Measurements from ENCODE around the gene OR1M1. TPM values are rescaled to one million over a fixed set of nuclear protein-coding genes. Genes with fewer than 3 reads are reported as not detected.
"Not testable (repeated sequence)": the region's sequence is repeated elsewhere in the genome, so short reads cannot be mapped to it uniquely, and the experiment has no call there.

The OR1M1 gene
- total RNA-seq, 3 donors from 2014 or later (not counting 1 experiment from before 2014, with no cell fraction given): not detected

DNA sequence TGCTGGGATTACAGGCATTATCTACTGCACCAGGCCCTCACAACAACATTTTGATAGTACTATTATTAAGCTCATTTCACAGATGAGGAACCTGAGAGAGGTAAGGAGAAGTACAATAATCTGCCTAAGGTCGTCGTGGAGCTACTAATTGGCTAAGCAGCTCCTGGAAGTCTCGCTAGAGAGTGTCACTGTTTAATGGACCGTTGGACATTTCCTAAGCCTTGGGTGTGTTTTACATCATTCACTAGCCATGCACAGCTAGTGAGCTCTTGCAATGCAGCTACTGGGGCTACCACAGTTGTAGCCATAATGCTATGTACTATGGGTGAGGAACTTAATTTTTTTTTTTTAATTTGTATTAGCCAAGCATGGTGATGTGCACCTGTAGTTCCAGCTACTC is 34.0 kb upstream of the OR1M1 start:
- Histone ChIP-seq H3K36me3 (ENCODE audit: control insufficient read depth, insufficient read depth, low read length) (no peaks in the 10 kb centered on the region), H3K9me3 (ENCODE audit: control insufficient read depth, insufficient read depth, low read length) (no peaks in the 10 kb centered on the region), H3K27ac (ENCODE audit: low read length) (no peak overlapping the region), H3K4me1 (ENCODE audit: control insufficient read depth, insufficient read depth, low read length) (no peaks in the 10 kb centered on the region), H3K27me3 (ENCODE audit: control insufficient read depth, insufficient read depth, low read length) (no peaks in the 10 kb centered on the region), H3K4me3 (ENCODE audit: low read length) (no peak overlapping the region)
- DNase-seq (no peak), ATAC-seq (no peak)
- H3K4me3 Mint-ChIP-seq: no peak overlapping the region
- H3K27me3 Mint-ChIP-seq (ENCODE audit: low read depth in 2 of 2): peaks cover 4 to 5% of the 10 kb centered on the region in 2 donors
- H3K27ac Mint-ChIP-seq: no peak overlapping the region
- H3K9me3 Mint-ChIP-seq: no peaks in the 10 kb centered on the region
- H3K36me3 Mint-ChIP-seq: no peaks in the 10 kb centered on the region
- WGBS (ENCODE audit: insufficient coverage): 87% methylated on average over 4 of the region's 4 CpGs
- TF ChIP-seq, protein P1, sequence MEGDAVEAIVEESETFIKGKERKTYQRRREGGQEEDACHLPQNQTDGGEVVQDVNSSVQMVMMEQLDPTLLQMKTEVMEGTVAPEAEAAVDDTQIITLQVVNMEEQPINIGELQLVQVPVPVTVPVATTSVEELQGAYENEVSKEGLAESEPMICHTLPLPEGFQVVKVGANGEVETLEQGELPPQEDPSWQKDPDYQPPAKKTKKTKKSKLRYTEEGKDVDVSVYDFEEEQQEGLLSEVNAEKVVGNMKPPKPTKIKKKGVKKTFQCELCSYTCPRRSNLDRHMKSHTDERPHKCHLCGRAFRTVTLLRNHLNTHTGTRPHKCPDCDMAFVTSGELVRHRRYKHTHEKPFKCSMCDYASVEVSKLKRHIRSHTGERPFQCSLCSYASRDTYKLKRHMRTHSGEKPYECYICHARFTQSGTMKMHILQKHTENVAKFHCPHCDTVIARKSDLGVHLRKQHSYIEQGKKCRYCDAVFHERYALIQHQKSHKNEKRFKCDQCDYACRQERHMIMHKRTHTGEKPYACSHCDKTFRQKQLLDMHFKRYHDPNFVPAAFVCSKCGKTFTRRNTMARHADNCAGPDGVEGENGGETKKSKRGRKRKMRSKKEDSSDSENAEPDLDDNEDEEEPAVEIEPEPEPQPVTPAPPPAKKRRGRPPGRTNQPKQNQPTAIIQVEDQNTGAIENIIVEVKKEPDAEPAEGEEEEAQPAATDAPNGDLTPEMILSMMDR (IDR thresholded peaks at IDR 0.05): no peak
- no peaks in the 10 kb centered on the region for H3K4me1 Mint-ChIP-seq
- intact Hi-C loops (cut with micrococcal nuclease): no loop called here

DNA sequence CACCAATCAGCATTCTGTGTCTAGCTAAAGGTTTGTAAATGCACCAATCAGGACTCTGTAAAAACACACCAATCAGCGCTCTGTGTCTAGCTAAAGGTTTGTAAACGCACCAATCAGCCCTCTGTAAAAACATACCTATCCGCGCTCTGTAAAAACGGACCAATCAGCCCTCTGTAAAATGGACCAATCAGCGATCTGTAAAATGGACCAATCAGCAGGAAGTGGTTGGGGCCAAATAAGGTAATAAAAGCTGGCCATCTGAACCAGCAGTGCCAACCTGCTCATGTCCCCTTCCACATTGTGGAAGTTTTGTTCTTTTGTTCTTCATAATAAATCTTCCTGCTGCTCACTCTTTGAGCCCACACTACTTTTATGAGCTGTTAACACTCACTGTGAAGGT is 33.2 kb upstream of the OR1M1 start:
- H3K36me3 Mint-ChIP-seq; H3K4me3 ChIP-seq (ENCODE audit: low read length); H3K9me3 ChIP-seq (ENCODE audit: control insufficient read depth, insufficient read depth, low read length); H3K4me1 Mint-ChIP-seq; ATAC-seq; H3K4me3 Mint-ChIP-seq; H3K36me3 ChIP-seq (ENCODE audit: control insufficient read depth, insufficient read depth, low read length); H3K27ac Mint-ChIP-seq; H3K4me1 ChIP-seq (ENCODE audit: control insufficient read depth, insufficient read depth, low read length); H3K9me3 Mint-ChIP-seq; DNase-seq; H3K27me3 Mint-ChIP-seq (ENCODE audit: low read depth in 2 of 2); intact Hi-C loops (cut with micrococcal nuclease); H3K27me3 ChIP-seq (ENCODE audit: control insufficient read depth, insufficient read depth, low read length); H3K27ac ChIP-seq (ENCODE audit: low read length): not testable (repeated sequence)
- WGBS (ENCODE audit: insufficient coverage): 95% methylated on average over 6 of the region's 6 CpGs

DNA sequence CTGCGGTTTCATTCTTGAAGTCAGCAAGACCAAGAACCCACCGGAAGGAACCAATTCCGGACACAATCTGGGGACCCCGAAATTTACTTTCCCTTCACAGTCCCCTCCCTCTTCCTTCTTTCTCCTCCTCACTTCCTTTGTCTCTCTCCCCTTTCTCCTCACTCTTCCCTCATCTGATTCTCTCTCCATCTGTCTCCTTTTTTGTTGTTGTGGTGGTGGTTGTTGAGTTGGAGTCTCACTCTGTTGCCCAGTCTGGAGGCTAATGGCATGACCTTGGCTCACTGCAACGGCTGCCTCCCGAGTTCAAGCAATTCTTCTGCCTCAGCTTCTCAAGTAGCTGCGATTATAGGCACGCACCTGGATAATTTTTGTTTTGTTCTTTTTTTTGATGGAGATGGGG is 32.7 kb upstream of the OR1M1 start:
- H3K4me3 ChIP-seq (ENCODE audit: low read length): no peak overlapping the region
- TF ChIP-seq, protein P1 (IDR thresholded peaks at IDR 0.05): no peak
- H3K27ac Mint-ChIP-seq: no peak overlapping the region
- H3K27ac ChIP-seq (ENCODE audit: low read length): no peak overlapping the region
- no peaks in the 10 kb centered on the region for H3K9me3 Mint-ChIP-seq
- H3K4me1 ChIP-seq (ENCODE audit: control insufficient read depth, insufficient read depth, low read length): no peaks in the 10 kb centered on the region
- no peaks in the 10 kb centered on the region for H3K27me3 ChIP-seq (ENCODE audit: control insufficient read depth, insufficient read depth, low read length)
- no peaks in the 10 kb centered on the region for H3K36me3 ChIP-seq (ENCODE audit: control insufficient read depth, insufficient read depth, low read length)
- no peaks in the 10 kb centered on the region for H3K9me3 ChIP-seq (ENCODE audit: control insufficient read depth, insufficient read depth, low read length)
- H3K27me3 Mint-ChIP-seq (ENCODE audit: low read depth in 2 of 2): peaks cover 5 to 6% of the 10 kb centered on the region in 2 donors
- no peak overlapping the region for H3K4me3 Mint-ChIP-seq
- DNase-seq (no peak), ATAC-seq (no peak)
- H3K36me3 Mint-ChIP-seq: no peaks in the 10 kb centered on the region
- no peaks in the 10 kb centered on the region for H3K4me1 Mint-ChIP-seq
- intact Hi-C loops (cut with micrococcal nuclease): no loop called here
- 94% methylated on average over 8 of the region's 8 CpGs for WGBS (ENCODE audit: insufficient coverage)

DNA sequence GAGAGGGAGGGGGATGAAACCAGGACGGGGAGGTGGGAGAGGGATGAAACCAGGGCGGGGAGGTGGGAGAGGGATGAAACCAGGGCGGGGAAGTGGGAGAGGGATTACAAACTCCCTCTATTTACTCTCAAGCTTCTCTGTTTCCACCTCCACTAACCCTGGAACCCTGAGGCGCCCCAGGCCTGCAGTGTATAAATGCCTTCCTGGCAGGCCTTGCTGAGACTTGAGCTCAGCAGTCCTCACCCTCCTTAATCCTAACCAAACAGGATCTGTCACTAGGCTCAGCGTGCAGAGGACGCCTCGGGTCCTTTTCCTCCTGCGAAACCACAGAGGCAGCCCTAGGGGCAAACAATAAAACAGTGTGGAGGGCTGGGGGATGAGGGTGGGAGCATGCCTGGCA is 32.1 kb upstream of the OR1M1 start:
- Histone ChIP-seq H3K36me3 (ENCODE audit: control insufficient read depth, insufficient read depth, low read length) (no peaks in the 10 kb centered on the region), H3K4me1 (ENCODE audit: control insufficient read depth, insufficient read depth, low read length) (no peaks in the 10 kb centered on the region), H3K27ac (ENCODE audit: low read length) (no peak overlapping the region), H3K9me3 (ENCODE audit: control insufficient read depth, insufficient read depth, low read length) (no peaks in the 10 kb centered on the region), H3K4me3 (ENCODE audit: low read length) (no peak overlapping the region), H3K27me3 (ENCODE audit: control insufficient read depth, insufficient read depth, low read length) (no peaks in the 10 kb centered on the region)
- no peak overlapping the region for H3K27ac Mint-ChIP-seq
- H3K4me3 Mint-ChIP-seq: no peak overlapping the region
- H3K4me1 Mint-ChIP-seq: no peaks in the 10 kb centered on the region
- H3K27me3 Mint-ChIP-seq (ENCODE audit: low read depth in 2 of 2): peaks cover 5 to 6% of the 10 kb centered on the region in 2 donors
- H3K36me3 Mint-ChIP-seq: no peaks in the 10 kb centered on the region
- no peaks in the 10 kb centered on the region for H3K9me3 Mint-ChIP-seq
- TF ChIP-seq, protein P1 (IDR thresholded peaks at IDR 0.05): no peak
- ATAC-seq (no peak), DNase-seq (no peak)
- intact Hi-C loops (cut with micrococcal nuclease): no loop called here
- 41% methylated on average over 1 of the region's 8 CpGs for WGBS (ENCODE audit: insufficient coverage)

DNA sequence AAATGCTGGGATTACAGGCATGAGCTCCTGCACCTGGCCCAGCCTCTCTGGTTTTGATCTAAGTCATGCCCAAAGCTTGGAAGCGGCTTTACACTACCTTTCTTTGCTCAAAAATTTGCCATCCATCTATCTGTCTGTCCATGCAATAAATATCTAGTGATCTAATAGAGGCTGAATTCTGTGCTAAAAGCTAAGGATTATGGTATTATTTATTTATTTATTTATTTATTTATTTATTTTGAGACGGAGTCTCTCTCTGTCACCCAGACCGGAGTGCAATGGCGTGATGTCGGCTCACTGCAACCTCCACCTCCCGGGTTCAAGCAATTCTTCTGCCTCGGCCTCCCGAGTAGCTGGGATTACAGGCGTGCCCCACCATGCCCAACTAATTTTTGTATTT is 30.7 kb upstream of the OR1M1 start:
- H3K27ac ChIP-seq (ENCODE audit: low read length); H3K4me1 ChIP-seq (ENCODE audit: control insufficient read depth, insufficient read depth, low read length); DNase-seq; ATAC-seq; H3K27me3 Mint-ChIP-seq (ENCODE audit: low read depth in 2 of 2); intact Hi-C loops (cut with micrococcal nuclease); H3K27ac Mint-ChIP-seq; H3K4me3 Mint-ChIP-seq; H3K36me3 Mint-ChIP-seq; H3K27me3 ChIP-seq (ENCODE audit: control insufficient read depth, insufficient read depth, low read length); H3K9me3 ChIP-seq (ENCODE audit: control insufficient read depth, insufficient read depth, low read length); H3K9me3 Mint-ChIP-seq; H3K4me3 ChIP-seq (ENCODE audit: low read length); H3K4me1 Mint-ChIP-seq; H3K36me3 ChIP-seq (ENCODE audit: control insufficient read depth, insufficient read depth, low read length): not testable (repeated sequence)
- 95% methylated on average over 9 of the region's 9 CpGs for WGBS (ENCODE audit: insufficient coverage)
